Bronchial epithelial cell (primary cell): Measurements from ENCODE around the gene PNMA1. TPM values are rescaled to one million over a fixed set of nuclear protein-coding genes. Genes with fewer than 3 reads are reported as not detected.

Source experiments
- DNase-seq: peaks from one replicate; pipeline ENCODE4 v3.0.0-alpha.2; 2010; ENCODE audit warnings: low read depth
- FAIRE-seq: peaks from 2 replicates; lab custom pipeline; 2011; peaks lifted over from hg19 to GRCh38; lab: Jason Lieb, UNC
- H3K27me3 ChIP-seq: 2 replicates; pipeline ENCODE4 v1.5.1; 2011; ENCODE audit warnings: low read length; ENCODE audit not compliant: control insufficient read depth, insufficient read depth
- H3K36me3 ChIP-seq: 2 replicates; pipeline ENCODE4 v1.5.1; 2011; ENCODE audit warnings: low read length; ENCODE audit not compliant: control insufficient read depth, insufficient read depth
- H3K4me3 ChIP-seq: 2 replicates; pipeline ENCODE4 v1.5.1; 2011; ENCODE audit warnings: mild to moderate bottlenecking, low read depth, low read length, control low read depth
- total RNA-seq: library from RNA; depleted of rRNA; stranded (reverse); fragments of >200 nt; gene quantifications from 2 replicates; pipeline ENCODE4 v1.2.1, GENCODE V29; 2014
- TF ChIP-seq, protein P1 (sequence below): IDR thresholded peaks from 2 replicates; pipeline ENCODE4 v1.5.1; 2011; ENCODE audit warnings: mild to moderate bottlenecking, moderate library complexity, low read length, control low read depth, inconsistent platforms; ENCODE audit not compliant: insufficient read depth, severe bottlenecking

Gene PNMA1
- total RNA-seq, 1 donor from 2014 or later, result 10.5 TPM

DNA sequence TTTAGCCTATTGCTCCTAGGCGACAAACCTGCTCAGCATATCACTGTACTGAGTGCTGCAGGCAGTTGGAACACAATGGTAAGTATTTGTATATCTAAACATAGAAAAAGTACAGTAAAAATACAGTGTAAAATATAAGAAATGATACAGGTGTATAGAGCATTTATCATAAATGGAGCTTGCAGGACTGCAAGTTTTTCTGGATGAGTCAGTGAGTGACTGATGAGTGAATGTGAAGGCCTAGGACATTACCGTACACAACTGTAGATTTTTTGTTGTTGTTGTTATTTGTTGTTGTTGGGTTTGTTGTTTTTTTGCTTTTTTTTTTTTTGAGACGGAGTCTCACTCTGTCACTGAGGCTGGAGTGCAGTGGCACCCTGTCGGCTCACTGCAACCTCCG is 33.4 kb downstream of the PNMA1 start:
- FAIRE-seq (no peak), DNase-seq (peak; percentile 42)
- TF ChIP-seq, protein P1, sequence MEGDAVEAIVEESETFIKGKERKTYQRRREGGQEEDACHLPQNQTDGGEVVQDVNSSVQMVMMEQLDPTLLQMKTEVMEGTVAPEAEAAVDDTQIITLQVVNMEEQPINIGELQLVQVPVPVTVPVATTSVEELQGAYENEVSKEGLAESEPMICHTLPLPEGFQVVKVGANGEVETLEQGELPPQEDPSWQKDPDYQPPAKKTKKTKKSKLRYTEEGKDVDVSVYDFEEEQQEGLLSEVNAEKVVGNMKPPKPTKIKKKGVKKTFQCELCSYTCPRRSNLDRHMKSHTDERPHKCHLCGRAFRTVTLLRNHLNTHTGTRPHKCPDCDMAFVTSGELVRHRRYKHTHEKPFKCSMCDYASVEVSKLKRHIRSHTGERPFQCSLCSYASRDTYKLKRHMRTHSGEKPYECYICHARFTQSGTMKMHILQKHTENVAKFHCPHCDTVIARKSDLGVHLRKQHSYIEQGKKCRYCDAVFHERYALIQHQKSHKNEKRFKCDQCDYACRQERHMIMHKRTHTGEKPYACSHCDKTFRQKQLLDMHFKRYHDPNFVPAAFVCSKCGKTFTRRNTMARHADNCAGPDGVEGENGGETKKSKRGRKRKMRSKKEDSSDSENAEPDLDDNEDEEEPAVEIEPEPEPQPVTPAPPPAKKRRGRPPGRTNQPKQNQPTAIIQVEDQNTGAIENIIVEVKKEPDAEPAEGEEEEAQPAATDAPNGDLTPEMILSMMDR, result no peak
- Histone ChIP-seq H3K36me3 (no peaks in the 10 kb centered on the region), H3K27me3 (no peaks in the 10 kb centered on the region), H3K4me3 (no peak overlapping the region)

DNA sequence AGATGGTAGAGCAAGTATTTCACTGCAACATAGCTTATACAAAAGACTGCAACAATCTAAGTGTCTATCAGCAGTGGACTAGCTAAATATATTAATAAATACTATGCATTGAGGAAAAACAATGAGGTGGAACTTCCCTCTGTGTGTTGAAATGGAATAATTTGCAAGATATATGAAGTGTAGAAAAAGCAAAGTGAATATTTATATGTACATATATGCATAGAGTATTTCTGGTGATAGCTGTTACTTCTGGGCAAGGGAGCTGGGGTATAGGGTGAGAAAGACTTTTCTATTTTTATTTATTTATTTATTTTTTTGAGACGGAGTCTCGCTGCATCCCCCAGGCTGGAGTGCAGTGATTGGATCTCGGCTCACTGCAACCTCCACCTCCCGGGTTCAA is 35.5 kb downstream of the PNMA1 start:
- Histone ChIP-seq H3K4me3 (no peak overlapping the region), H3K36me3 (no peaks in the 10 kb centered on the region), H3K27me3 (no peaks in the 10 kb centered on the region)
- TF ChIP-seq, protein P1, result no peak
- FAIRE-seq, result no peak
- DNase-seq, result no peak

DNA sequence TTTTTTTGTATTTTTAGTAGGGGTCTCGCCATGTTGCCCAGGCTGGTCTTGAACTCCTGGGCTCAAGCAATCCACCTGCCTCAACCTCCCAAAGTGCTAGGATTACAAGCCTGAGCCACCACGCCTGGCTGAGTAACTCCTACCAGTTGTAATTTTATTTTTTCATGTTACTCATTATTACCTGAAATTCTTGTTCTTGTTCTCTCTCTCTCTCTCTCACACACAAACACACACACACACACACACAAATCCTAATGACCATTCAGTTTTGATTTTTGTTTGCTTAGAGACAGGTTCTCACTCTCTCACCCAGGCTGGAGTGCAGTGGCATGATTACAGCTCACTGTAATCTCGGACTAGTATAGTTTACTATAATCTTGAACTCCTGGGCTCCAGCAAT is 39.2 kb downstream of the PNMA1 start:
- FAIRE-seq (no peak), DNase-seq (peak; percentile 6)
- TF ChIP-seq, protein P1, result no peak
- Histone ChIP-seq H3K4me3 (no peak overlapping the region), H3K36me3 (no peaks in the 10 kb centered on the region), H3K27me3 (no peaks in the 10 kb centered on the region)

DNA sequence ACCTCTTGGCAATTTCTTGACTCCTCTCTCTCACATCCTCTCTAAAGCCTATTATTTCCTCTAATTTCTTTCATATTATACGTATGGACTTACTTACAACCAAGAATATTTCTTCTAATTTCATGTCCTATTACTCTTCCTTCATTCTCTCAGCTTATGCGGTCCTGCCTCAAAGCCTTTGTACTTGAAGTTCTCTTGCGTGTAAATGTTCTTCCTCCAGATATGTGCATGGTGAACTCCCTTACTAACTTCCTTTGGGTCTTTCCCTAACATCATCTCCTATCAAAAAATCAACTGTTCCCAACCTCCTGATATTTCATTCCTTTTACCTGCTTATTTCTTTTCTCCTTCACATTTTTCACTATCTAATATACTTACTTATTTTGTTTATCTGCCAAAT is 46.3 kb downstream of the PNMA1 start:
- FAIRE-seq (no peak), DNase-seq (no peak)
- Histone ChIP-seq H3K27me3 (no peaks in the 10 kb centered on the region), H3K36me3 (no peaks in the 10 kb centered on the region), H3K4me3 (no peak overlapping the region)
- TF ChIP-seq, protein P1, result no peak

DNA sequence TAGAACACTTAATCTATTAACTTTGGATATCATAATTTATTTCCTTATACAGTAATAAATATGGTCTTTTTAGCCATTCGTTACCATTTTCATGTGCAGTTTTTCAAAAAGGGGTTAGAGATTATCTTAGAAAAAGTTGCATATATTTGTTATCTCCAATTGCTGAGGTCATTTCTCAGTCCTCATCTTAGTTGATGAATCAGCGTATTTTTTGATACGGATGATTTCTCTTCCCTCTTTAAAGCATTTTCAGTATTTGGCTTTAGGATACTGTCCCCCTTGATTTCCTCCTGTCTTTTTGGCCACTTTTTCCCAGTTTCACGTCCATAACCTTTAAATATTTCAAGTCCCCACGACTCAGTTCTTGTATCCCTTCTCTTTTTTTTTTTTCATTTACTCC is 47.6 kb downstream of the PNMA1 start:
- no peaks in the 10 kb centered on the region for H3K27me3 ChIP-seq
- TF ChIP-seq, protein P1, result no peak
- DNase-seq, result no peak
- no peaks in the 10 kb centered on the region for H3K36me3 ChIP-seq
- FAIRE-seq, result no peak
- H3K4me3 ChIP-seq, result no peak overlapping the region

DNA sequence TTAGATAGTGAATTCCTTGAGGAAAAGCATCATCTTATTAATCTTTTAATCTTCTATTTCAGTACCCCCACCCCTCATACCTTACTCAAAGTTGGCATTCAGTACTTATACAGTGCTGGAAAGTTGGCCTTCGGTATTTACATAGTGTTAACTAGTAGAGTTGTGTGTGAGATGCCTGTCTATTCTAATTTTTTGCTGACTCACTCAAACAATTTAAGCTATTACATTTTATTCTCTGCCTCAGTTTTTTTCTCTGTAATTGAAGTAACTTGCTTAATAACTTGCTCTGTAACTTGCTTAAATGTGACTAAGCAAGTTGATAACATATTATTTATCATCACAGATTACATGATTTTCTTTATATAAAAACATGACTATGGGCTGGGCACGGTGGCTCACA is 49.1 kb downstream of the PNMA1 start:
- TF ChIP-seq, protein P1, result no peak
- H3K4me3 ChIP-seq, result no peak overlapping the region
- H3K36me3 ChIP-seq, result no peaks in the 10 kb centered on the region
- no peaks in the 10 kb centered on the region for H3K27me3 ChIP-seq
- DNase-seq (no peak), FAIRE-seq (no peak)
